Astrocyte of the cerebellum (primary cell): ENCODE results near the gene GIT2.
A peak's percentile ranks its signal among the peaks of the same experiment; 100 is the strongest.

Source experiments
- DNase-seq: peaks from one replicate; pipeline ENCODE4 v3.0.0-alpha.2; 2011; ENCODE audit warnings: low read depth
- H3K4me3 ChIP-seq: 2 replicates; pipeline ENCODE4 v1.5.1; 2011; ENCODE audit warnings: mild to moderate bottlenecking, low read depth, low read length, moderate library complexity
- CTCF ChIP-seq: IDR thresholded peaks from 2 replicates; pipeline ENCODE4 v1.5.1; 2012; ENCODE audit warnings: low read length, low read depth, moderate library complexity, mild to moderate bottlenecking; ENCODE audit errors: missing control alignments
- in situ Hi-C: cut with HindIII; loops from 2 replicates; pipeline ENCODE4 v1.10.0; 2017; ENCODE audit warnings: low sequenced_read_pairs

Gene GIT2

GRCh38 chr12:109951751-109952150 lies 44.4 kb downstream of the GIT2 start:
- no peak overlapping the region for H3K4me3 ChIP-seq
- TF ChIP-seq CTCF: no peak
- in situ Hi-C loops: no loop called here
- peak; percentile 68 for DNase-seq

GRCh38 chr12:109951136-109951535 lies 45.0 kb downstream of the GIT2 start:
- in situ Hi-C loops: no loop called here
- H3K4me3 ChIP-seq: no peak overlapping the region
- TF ChIP-seq CTCF: no peak
- peak; percentile 80 for DNase-seq

- in situ Hi-C loops: no loop called here
- no peak for TF ChIP-seq CTCF
- H3K4me3 ChIP-seq: no peak overlapping the region
- no peak for DNase-seq
Observed at GRCh38 chr12:109950625-109951024, 45.5 kb downstream of the GIT2 start.

- in situ Hi-C loops: no loop called here
Observed at GRCh38 chr12:109949089-109949488, 47.1 kb downstream of the GIT2 start.

GRCh38 chr12:109948368-109948767 lies 47.8 kb downstream of the GIT2 start:
- H3K4me3 ChIP-seq: no peak overlapping the region
- in situ Hi-C loops: no loop called here

More at GRCh38 chr12:109949089-109949488, 47.1 kb downstream of the GIT2 start:
- H3K4me3 ChIP-seq: no peak overlapping the region
- no peak for TF ChIP-seq CTCF
- no peak for DNase-seq

GRCh38 chr12:109947521-109947920 lies 48.6 kb downstream of the GIT2 start:
- H3K4me3 ChIP-seq: no peak overlapping the region
- DNase-seq: peak; percentile 89
- TF ChIP-seq CTCF: no peak
- in situ Hi-C loops: no loop called here

More at GRCh38 chr12:109948368-109948767, 47.8 kb downstream of the GIT2 start:
- DNase-seq: no peak
- no peak for TF ChIP-seq CTCF

- in situ Hi-C loops: no loop called here
- no peak for DNase-seq
- H3K4me3 ChIP-seq: no peak overlapping the region
- TF ChIP-seq CTCF: no peak
Observed at GRCh38 chr12:109946913-109947312, 49.3 kb downstream of the GIT2 start.
